ENCODE measurements around the gene PARD3. TPM values are rescaled to one million over a fixed set of nuclear protein-coding genes. Genes with fewer than 3 reads are reported as not detected.

The PARD3 gene
- total RNA-seq, 2 donors from 2014 or later = 32.0 to 61.9 TPM

DNA sequence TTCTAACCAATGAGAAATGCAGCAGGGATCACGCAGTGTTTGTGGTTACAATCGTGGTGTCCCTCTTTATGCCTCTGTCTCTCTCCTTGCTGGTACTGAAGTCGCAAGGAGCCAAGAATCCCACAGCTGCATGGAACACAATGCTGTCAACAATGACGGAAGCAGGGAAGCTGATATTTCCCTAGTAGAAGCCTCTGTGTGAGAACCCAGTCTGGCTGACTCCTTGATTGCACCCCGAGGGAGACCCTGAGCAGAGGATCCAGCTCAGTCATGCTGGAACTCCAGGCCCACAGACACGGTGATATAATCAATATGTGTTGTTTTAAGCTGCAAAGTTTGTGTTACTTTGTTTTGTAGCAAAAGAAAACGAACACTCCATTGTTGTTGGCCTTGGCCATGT lies 677.9 kb downstream of the PARD3 start:
- Histone ChIP-seq H3K9me3 (no peaks in the 10 kb centered on the region), H3K4me3 (no peak overlapping the region), H3K27me3 (replicated peaks; ENCODE audit: insufficient read depth) (no peaks in the 10 kb centered on the region), H3K36me3 (no peaks in the 10 kb centered on the region), H3K27ac (no peak overlapping the region), H3K4me1 (replicated peaks) (no peaks in the 10 kb centered on the region)
- no peak for DNase-seq (ENCODE audit: low spot score)
- 96% methylated on average over 7 of the region's 7 CpGs for WGBS
- TF ChIP-seq POLR2AphosphoS5 (IDR thresholded peaks at IDR 0.05) = no peak
- TF ChIP-seq POLR2A (IDR thresholded peaks at IDR 0.05) = no peak
- TF ChIP-seq, protein P1, sequence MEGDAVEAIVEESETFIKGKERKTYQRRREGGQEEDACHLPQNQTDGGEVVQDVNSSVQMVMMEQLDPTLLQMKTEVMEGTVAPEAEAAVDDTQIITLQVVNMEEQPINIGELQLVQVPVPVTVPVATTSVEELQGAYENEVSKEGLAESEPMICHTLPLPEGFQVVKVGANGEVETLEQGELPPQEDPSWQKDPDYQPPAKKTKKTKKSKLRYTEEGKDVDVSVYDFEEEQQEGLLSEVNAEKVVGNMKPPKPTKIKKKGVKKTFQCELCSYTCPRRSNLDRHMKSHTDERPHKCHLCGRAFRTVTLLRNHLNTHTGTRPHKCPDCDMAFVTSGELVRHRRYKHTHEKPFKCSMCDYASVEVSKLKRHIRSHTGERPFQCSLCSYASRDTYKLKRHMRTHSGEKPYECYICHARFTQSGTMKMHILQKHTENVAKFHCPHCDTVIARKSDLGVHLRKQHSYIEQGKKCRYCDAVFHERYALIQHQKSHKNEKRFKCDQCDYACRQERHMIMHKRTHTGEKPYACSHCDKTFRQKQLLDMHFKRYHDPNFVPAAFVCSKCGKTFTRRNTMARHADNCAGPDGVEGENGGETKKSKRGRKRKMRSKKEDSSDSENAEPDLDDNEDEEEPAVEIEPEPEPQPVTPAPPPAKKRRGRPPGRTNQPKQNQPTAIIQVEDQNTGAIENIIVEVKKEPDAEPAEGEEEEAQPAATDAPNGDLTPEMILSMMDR (IDR thresholded peaks at IDR 0.05) = no peak
- intact Hi-C loops (cut with DNase I) = no loop called here

DNA sequence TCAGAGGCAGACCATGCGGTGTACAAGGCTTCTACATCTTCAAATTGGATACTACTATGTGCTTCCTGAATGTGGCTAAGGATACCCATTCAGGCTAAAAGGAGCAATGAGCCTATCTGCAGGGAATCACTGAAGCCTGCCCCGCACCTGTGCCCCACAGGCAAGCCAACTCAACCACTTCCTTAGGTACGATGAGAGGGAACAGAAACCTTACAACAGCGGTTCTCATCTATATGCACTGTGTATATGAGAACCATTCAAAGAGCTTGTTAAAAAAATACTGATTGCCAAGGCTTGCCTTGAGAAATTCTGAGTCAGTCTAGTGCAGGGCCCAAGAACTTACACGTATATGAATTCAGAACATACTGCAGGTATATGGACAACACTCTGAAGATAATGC lies 679.6 kb downstream of the PARD3 start:
- TF ChIP-seq POLR2A (IDR thresholded peaks at IDR 0.05) (no peak), POLR2AphosphoS5 (IDR thresholded peaks at IDR 0.05) (no peak)
- TF ChIP-seq, protein P1 (IDR thresholded peaks at IDR 0.05) = no peak
- no peak for DNase-seq (ENCODE audit: low spot score)
- 96% methylated on average over 5 of the region's 5 CpGs for WGBS

DNA sequence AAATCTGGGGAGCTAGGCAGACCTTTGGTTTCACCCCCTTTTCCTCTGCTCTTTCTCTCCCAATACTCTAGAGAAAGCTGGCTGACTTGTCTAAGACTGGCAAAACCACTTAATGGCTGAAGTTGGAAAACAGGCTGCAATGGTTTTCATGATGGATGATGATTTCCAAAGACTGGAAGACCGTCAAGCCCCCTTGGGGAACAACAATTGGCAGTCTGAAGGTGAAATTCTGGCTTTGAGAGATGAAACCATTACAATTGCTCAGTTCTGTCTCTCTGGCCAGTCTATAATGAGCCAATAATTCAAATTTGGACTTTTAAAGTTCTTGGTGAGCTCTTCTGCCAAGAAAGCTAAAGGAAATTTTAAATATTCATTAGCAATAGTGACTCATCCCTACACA lies 680.5 kb downstream of the PARD3 start:
- no peaks in the 10 kb centered on the region for H3K27me3 ChIP-seq (replicated peaks; ENCODE audit: insufficient read depth)
- H3K36me3 ChIP-seq = no peaks in the 10 kb centered on the region
- H3K4me3 ChIP-seq = no peak overlapping the region
- no peak overlapping the region for H3K27ac ChIP-seq
- no peaks in the 10 kb centered on the region for H3K4me1 ChIP-seq (replicated peaks)
- intact Hi-C loops (cut with DNase I) = no loop called here
- WGBS = 69% methylated on average over 1 of the region's 1 CpG
- H3K9me3 ChIP-seq = no peaks in the 10 kb centered on the region
- TF ChIP-seq POLR2A (IDR thresholded peaks at IDR 0.05) (no peak), POLR2AphosphoS5 (IDR thresholded peaks at IDR 0.05) (no peak)
- TF ChIP-seq, protein P1 (IDR thresholded peaks at IDR 0.05) = no peak
- DNase-seq (ENCODE audit: low spot score) = no peak

More for the DNA sequence above, 679.6 kb downstream of the PARD3 start:
- Histone ChIP-seq H3K9me3 (no peaks in the 10 kb centered on the region), H3K4me3 (no peak overlapping the region), H3K27ac (no peak overlapping the region), H3K4me1 (replicated peaks) (no peaks in the 10 kb centered on the region), H3K36me3 (no peaks in the 10 kb centered on the region), H3K27me3 (replicated peaks; ENCODE audit: insufficient read depth) (no peaks in the 10 kb centered on the region)
- intact Hi-C loops (cut with DNase I) = no loop called here

DNA sequence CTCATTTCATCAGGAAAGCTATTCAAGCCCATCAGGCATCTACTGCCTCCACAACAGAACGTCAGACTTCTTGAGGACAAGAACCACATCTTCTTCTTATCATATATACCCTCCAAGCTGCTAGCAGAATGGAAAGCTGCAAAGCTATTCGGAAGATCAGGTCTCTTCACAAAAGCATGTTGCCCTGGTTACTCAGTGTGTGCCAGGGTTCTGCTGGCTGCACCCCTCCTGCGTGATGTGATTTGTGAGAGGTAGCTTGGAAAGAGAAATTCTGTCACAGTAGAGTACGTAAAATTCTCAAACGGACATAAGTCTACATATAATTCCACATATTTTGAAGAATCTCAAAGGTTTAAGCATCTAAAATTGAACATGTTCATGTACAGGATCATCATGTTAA lies 681.7 kb downstream of the PARD3 start:
- intact Hi-C loops (cut with DNase I) = no loop called here
- Histone ChIP-seq H3K27me3 (replicated peaks; ENCODE audit: insufficient read depth) (no peaks in the 10 kb centered on the region), H3K4me3 (no peak overlapping the region), H3K9me3 (no peaks in the 10 kb centered on the region), H3K27ac (no peak overlapping the region), H3K36me3 (no peaks in the 10 kb centered on the region), H3K4me1 (replicated peaks) (no peaks in the 10 kb centered on the region)
- DNase-seq (ENCODE audit: low spot score) = no peak
- 94% methylated on average over 5 of the region's 5 CpGs for WGBS
- TF ChIP-seq POLR2AphosphoS5 (IDR thresholded peaks at IDR 0.05) (no peak), POLR2A (IDR thresholded peaks at IDR 0.05) (no peak)
- TF ChIP-seq, protein P1 (IDR thresholded peaks at IDR 0.05) = no peak

DNA sequence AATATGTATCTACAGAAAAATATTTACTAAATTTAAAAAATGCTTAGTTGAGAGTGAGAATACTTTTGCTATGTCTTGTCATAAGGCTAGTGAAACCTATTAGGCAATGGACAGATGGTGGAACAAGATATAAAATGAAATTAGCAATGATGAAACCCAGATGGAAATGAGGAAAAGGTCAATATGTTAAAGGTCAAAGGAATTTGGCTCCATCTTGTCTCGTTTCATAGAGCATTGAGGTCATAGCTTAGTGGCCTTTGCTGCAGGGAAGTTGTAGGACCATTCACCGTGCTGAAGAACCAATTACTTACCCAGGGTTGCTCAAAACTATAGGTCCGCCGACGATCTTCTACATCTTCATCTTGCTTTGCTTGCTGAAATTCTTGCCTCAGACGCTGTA lies 683.9 kb downstream of the PARD3 start:
- no peaks in the 10 kb centered on the region for H3K36me3 ChIP-seq
- H3K9me3 ChIP-seq = no peaks in the 10 kb centered on the region
- no peak overlapping the region for H3K4me3 ChIP-seq
- no peak for DNase-seq (ENCODE audit: low spot score)
- intact Hi-C loops (cut with DNase I) = no loop called here
- TF ChIP-seq POLR2A (IDR thresholded peaks at IDR 0.05) (no peak), POLR2AphosphoS5 (IDR thresholded peaks at IDR 0.05) (no peak)
- TF ChIP-seq, protein P1 (IDR thresholded peaks at IDR 0.05) = no peak
- 94% methylated on average over 6 of the region's 6 CpGs for WGBS
- H3K27ac ChIP-seq = no peak overlapping the region
- no peaks in the 10 kb centered on the region for H3K4me1 ChIP-seq (replicated peaks)
- H3K27me3 ChIP-seq (replicated peaks; ENCODE audit: insufficient read depth) = no peaks in the 10 kb centered on the region
